ENCODE results near the gene FOXRED2.
"Not testable (repeated sequence)": the region's sequence is repeated elsewhere in the genome, so short reads cannot be mapped to it uniquely, and the experiment has no call there.

The FOXRED2 gene

GRCh38 chr22:36506637-36507517, at the start of gene FOXRED2:
Gene FOXRED2 (minus strand): TSS chr22:36507040. CDS start chr22:36506422, 618 bp downstream.
- peak; percentile 76 to 84 (median 77) for DNase-seq (ENCODE audit: low read depth in 2 of 3, low spot score in 1 of 3)

GRCh38 chr22:36554098-36554497, 47.3 kb upstream of the FOXRED2 start:
- DNase-seq (ENCODE audit: low read depth in 2 of 3, low spot score in 1 of 3) = no peak

- DNase-seq (ENCODE audit: low read depth in 2 of 3, low spot score in 1 of 3) = no peak
These were observed 45.4 kb upstream of the FOXRED2 start for GRCh38 chr22:36552289-36552688.

GRCh38 chr22:36550701-36551495, 44.1 kb upstream of the FOXRED2 start:
- no peak for DNase-seq (ENCODE audit: low read depth in 2 of 3, low spot score in 1 of 3)

GRCh38 chr22:36549033-36549432, 42.2 kb upstream of the FOXRED2 start:
- no peak for DNase-seq (ENCODE audit: low read depth in 2 of 3, low spot score in 1 of 3)

GRCh38 chr22:36548606-36549005, 41.8 kb upstream of the FOXRED2 start:
- DNase-seq (ENCODE audit: low read depth in 2 of 3, low spot score in 1 of 3) = no peak

- DNase-seq (ENCODE audit: low read depth in 2 of 3, low spot score in 1 of 3) = no peak
These were observed 40.1 kb upstream of the FOXRED2 start for GRCh38 chr22:36546932-36547331.

- DNase-seq (ENCODE audit: low read depth in 2 of 3, low spot score in 1 of 3) = peak in 2 of 3 donors; percentile 18 to 25
These were observed 39.4 kb upstream of the FOXRED2 start for GRCh38 chr22:36546092-36546804.

- no peak for DNase-seq (ENCODE audit: low read depth in 2 of 3, low spot score in 1 of 3)
These were observed 37.3 kb upstream of the FOXRED2 start for GRCh38 chr22:36544107-36544620.

- DNase-seq (ENCODE audit: low read depth in 2 of 3, low spot score in 1 of 3) = peak; percentile 42 to 53 (median 44)
These were observed 35.1 kb upstream of the FOXRED2 start for GRCh38 chr22:36541831-36542411.

GRCh38 chr22:36540867-36541642, 34.2 kb upstream of the FOXRED2 start:
- no peak for DNase-seq (ENCODE audit: low read depth in 2 of 3, low spot score in 1 of 3)

GRCh38 chr22:36538529-36538928, 31.7 kb upstream of the FOXRED2 start:
- no peak for DNase-seq (ENCODE audit: low read depth in 2 of 3, low spot score in 1 of 3)

GRCh38 chr22:36536717-36537116, 29.9 kb upstream of the FOXRED2 start:
- no peak for DNase-seq (ENCODE audit: low read depth in 2 of 3, low spot score in 1 of 3)

- DNase-seq (ENCODE audit: low read depth in 2 of 3, low spot score in 1 of 3) = not testable (repeated sequence)
These were observed 26.5 kb upstream of the FOXRED2 start for GRCh38 chr22:36533320-36533719.

- no peak for DNase-seq (ENCODE audit: low read depth in 2 of 3, low spot score in 1 of 3)
These were observed 25.6 kb upstream of the FOXRED2 start for GRCh38 chr22:36532466-36532865.

GRCh38 chr22:36528795-36529751, 22.2 kb upstream of the FOXRED2 start, which contains the start of gene EIF3D:
Gene EIF3D (minus strand): TSS chr22:36529166. CDS start chr22:36526121, 3,045 bp downstream.
- peak; percentile 97 to 99 (median 97) for DNase-seq (ENCODE audit: low read depth in 2 of 3, low spot score in 1 of 3)

GRCh38 chr22:36528341-36528740, 21.5 kb upstream of the FOXRED2 start:
- no peak for DNase-seq (ENCODE audit: low read depth in 2 of 3, low spot score in 1 of 3)

- no peak for DNase-seq (ENCODE audit: low read depth in 2 of 3, low spot score in 1 of 3)
These were observed 15.8 kb upstream of the FOXRED2 start for GRCh38 chr22:36522662-36523061.

- DNase-seq (ENCODE audit: low read depth in 2 of 3, low spot score in 1 of 3) = no peak
These were observed 13.6 kb upstream of the FOXRED2 start for GRCh38 chr22:36520423-36520822.
